Measurements from ENCODE around the gene KIF22. TPM values are rescaled to one million over a fixed set of nuclear protein-coding genes. Genes with fewer than 3 reads are reported as not detected.
A peak's percentile ranks its signal among the peaks of the same experiment; 100 is the strongest.

KIF22 gene
- 10 to 100 TPM; 11.4 to 15.2 TPM for total RNA-seq

DNA sequence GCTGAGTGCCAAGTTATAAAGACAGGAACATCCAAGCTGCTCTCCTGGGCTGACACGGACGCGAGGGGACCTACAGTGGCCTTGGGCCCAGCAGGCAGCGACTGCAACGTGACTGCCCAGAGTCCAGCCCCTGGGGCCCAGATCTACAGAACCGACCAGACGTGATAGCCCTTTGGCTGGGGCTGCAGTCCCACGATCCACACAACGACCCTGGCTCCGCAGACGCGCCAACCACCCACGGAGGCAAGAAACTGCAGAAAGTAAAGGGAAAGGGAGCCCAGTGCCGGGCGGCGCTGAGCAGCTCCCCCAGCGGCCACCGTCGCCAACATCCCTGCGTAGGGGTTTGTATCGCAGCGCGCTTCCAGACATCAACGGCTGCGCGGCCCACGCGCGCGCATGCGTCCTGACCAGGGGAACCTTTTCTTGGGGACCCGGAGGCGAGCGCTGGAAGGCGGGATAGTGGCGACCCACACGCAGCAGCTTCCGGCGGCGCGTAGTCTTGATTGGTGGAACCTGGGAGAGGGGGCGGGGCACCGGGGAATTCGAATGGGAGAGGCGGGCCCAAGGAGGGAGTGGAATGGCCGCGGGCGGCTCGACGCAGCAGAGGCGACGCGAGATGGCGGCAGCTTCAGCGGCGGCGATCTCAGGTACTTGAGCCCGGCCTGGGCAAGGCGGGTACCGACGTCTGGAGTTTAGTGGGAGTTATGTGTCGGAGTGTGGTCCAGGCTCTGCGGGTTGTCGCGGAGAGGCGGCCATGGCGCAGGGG lies at the start of gene KIF22:
TSS of gene KIF22 (plus strand) at position 569 of the 766 bp plus-strand sequence. CDS start at position 578, 9 bp downstream.
- Histone ChIP-seq H3K9me3 (no peaks in the 10 kb centered on the region), H3K36me3 (no peaks in the 10 kb centered on the region), H3K4me3 (peak within 1 kb of the TSS; percentile 79), H3K4me1 (ENCODE audit: control insufficient read depth in 1 of 2, low read depth in 2 of 2) (peaks cover 8 to 19% of the 10 kb centered on the region in 2 donors), H3K27me3 (replicated peaks; ENCODE audit: insufficient read depth) (no peaks in the 10 kb centered on the region), H3K27ac (peak within 1 kb of the TSS; percentile 47 to 82)
- TF ChIP-seq, protein P1, sequence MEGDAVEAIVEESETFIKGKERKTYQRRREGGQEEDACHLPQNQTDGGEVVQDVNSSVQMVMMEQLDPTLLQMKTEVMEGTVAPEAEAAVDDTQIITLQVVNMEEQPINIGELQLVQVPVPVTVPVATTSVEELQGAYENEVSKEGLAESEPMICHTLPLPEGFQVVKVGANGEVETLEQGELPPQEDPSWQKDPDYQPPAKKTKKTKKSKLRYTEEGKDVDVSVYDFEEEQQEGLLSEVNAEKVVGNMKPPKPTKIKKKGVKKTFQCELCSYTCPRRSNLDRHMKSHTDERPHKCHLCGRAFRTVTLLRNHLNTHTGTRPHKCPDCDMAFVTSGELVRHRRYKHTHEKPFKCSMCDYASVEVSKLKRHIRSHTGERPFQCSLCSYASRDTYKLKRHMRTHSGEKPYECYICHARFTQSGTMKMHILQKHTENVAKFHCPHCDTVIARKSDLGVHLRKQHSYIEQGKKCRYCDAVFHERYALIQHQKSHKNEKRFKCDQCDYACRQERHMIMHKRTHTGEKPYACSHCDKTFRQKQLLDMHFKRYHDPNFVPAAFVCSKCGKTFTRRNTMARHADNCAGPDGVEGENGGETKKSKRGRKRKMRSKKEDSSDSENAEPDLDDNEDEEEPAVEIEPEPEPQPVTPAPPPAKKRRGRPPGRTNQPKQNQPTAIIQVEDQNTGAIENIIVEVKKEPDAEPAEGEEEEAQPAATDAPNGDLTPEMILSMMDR (IDR thresholded peaks at IDR 0.05): peak; percentile 66
- ATAC-seq (ENCODE audit: insufficient number of reproducible peaks, low FRiP score, low read depth) (peak; percentile 97), DNase-seq (ENCODE audit: low spot score) (peak; percentile 96)

DNA sequence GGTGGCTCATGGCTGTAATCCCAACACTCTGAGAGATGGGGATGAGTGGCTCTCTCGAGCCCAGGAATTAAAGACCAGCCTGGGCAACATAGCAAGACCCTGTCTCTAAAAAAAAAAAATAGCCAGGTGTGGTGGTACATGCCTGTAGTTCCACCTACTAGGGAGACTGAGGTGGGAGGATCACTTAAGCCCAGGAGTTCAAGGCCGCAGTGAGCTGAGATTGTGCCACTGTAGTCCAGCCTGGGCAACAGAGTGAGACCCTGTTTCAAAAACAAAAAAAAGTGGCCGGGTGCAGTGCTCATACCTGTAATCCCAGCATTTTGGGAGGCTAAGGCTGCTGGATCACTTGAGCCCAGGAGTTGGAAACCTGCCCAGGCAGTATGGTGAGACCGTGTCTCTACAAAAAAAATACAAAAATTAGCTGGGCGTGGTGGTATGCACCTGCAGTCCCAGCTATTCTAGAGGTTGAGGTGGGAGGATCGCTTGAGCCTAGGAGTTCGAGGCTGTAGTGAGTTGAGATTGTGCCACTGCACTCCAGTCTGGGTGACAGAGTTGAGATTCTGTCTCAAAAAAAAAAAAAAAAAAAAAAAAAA lies 47.8 kb upstream of the KIF22 start:
- H3K4me1 ChIP-seq (ENCODE audit: control insufficient read depth in 1 of 2, low read depth in 2 of 2): no peaks in the 10 kb centered on the region
- TF ChIP-seq, protein P1 (IDR thresholded peaks at IDR 0.05): no peak
- no peaks in the 10 kb centered on the region for H3K36me3 ChIP-seq
- no peaks in the 10 kb centered on the region for H3K9me3 ChIP-seq
- ATAC-seq (ENCODE audit: insufficient number of reproducible peaks, low FRiP score, low read depth): no peak
- H3K27ac ChIP-seq: no peak overlapping the region
- no peak for DNase-seq (ENCODE audit: low spot score)
- no peak overlapping the region for H3K4me3 ChIP-seq
- no peaks in the 10 kb centered on the region for H3K27me3 ChIP-seq (replicated peaks; ENCODE audit: insufficient read depth)

DNA sequence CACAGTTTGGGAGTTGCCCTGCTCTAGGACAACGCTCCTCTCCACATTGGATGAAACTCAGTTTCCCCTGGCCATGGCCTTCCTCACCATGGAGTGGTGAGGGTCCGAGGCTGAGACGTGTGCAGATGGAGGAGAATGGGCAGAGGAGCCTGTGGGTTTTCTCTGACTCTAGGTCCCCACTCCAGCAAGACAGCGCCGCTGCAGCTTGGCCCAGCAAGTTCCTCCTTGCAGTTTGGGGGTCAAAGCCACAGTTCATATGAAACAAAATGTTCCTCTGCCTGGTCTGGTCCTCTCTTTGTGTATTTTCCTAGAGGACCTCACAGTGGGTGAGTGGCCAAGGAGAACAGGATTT lies 47.1 kb upstream of the KIF22 start:
- TF ChIP-seq, protein P1 (IDR thresholded peaks at IDR 0.05): no peak
- no peaks in the 10 kb centered on the region for H3K4me1 ChIP-seq (ENCODE audit: control insufficient read depth in 1 of 2, low read depth in 2 of 2)
- no peaks in the 10 kb centered on the region for H3K27me3 ChIP-seq (replicated peaks; ENCODE audit: insufficient read depth)
- no peak for ATAC-seq (ENCODE audit: insufficient number of reproducible peaks, low FRiP score, low read depth)
- H3K4me3 ChIP-seq: no peak overlapping the region
- no peak for DNase-seq (ENCODE audit: low spot score)
- H3K27ac ChIP-seq: no peak overlapping the region
- H3K9me3 ChIP-seq: no peaks in the 10 kb centered on the region
- no peaks in the 10 kb centered on the region for H3K36me3 ChIP-seq

DNA sequence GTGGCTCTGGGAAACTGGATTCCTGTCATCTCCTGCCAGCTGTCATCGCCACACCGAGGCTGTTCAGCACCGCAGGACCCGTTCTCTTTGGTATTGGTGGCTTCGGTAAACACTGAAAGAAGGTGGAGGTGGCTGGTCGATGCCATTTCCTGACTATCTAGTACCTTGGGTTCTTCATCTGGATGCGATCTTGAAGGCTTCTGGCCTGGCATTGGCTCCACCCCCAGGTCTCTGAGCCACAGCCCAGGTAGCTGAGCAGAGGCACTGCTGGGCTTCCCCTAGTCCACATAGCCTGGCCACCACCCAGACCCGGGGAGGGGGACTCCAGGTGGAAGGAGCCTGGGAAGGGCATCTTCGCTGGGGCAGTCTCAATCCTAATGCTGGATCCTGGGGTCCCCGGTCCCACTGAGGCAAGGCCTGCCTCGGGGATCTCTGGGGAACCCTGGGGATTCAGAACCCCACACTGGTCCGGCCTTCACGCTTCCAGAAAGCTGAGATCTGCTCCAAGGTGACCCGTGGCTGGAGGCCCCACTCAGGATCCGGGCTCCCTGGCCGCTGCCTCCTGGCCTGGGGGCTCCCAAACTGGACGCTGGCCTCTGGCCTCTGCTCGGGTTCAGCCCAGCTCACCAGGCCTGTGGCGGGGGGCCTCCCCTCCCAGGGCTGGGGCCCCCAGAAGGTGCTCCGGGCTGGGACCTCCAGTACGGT lies 46.6 kb upstream of the KIF22 start:
- H3K4me1 ChIP-seq (ENCODE audit: control insufficient read depth in 1 of 2, low read depth in 2 of 2): no peaks in the 10 kb centered on the region
- no peaks in the 10 kb centered on the region for H3K36me3 ChIP-seq
- no peak for DNase-seq (ENCODE audit: low spot score)
- H3K27ac ChIP-seq: no peak overlapping the region
- no peak overlapping the region for H3K4me3 ChIP-seq
- no peak for ATAC-seq (ENCODE audit: insufficient number of reproducible peaks, low FRiP score, low read depth)
- H3K9me3 ChIP-seq: no peaks in the 10 kb centered on the region
- TF ChIP-seq, protein P1 (IDR thresholded peaks at IDR 0.05): no peak
- H3K27me3 ChIP-seq (replicated peaks; ENCODE audit: insufficient read depth): no peaks in the 10 kb centered on the region

DNA sequence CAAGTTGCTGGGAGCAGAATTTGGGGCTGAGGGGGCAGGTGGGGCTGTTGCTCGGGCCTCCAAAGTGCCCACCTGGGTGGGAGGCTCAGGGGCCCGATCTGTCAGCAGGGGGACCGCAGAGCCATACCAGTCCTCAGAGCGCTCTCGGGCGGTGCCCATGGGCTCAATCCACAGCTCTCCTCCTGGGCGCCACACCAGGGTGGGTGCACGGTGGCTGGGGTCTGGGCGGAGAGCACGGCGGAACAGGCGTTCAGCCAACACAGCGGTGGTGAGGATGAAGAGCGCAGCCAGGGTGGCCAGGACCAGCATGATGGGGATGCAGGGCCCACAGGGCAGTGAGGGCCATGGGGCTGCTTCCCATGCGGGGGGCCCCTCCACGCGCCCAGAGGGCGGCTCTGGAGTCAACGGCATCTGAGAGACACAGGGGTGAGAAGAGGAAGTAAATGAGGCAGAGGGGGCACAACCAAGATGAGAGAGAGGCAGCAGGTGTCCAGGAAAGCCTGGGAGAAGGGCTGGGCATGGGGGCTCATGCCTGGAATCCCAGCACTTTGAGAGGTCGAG lies 45.9 kb upstream of the KIF22 start:
- Histone ChIP-seq H3K4me1 (ENCODE audit: control insufficient read depth in 1 of 2, low read depth in 2 of 2) (no peaks in the 10 kb centered on the region), H3K27me3 (replicated peaks; ENCODE audit: insufficient read depth) (no peaks in the 10 kb centered on the region), H3K27ac (no peak overlapping the region), H3K9me3 (no peaks in the 10 kb centered on the region), H3K36me3 (no peaks in the 10 kb centered on the region), H3K4me3 (peak overlapping the region; percentile 66)
- TF ChIP-seq, protein P1 (IDR thresholded peaks at IDR 0.05): no peak
- no peak for DNase-seq (ENCODE audit: low spot score)
- no peak for ATAC-seq (ENCODE audit: insufficient number of reproducible peaks, low FRiP score, low read depth)
